Psoas muscle (tissue), 8 donors: ENCODE results near the gene GSX1. TPM values are rescaled to one million over a fixed set of nuclear protein-coding genes. Genes with fewer than 3 reads are reported as not detected.

Experiments
- ATAC-seq, 4 donors: fragments of 200-7000 bp; cut with Tn5 transposase; one replicate each; pipeline ENCODE4 v1.9.1; 2020; ENCODE audit warnings: moderate library complexity in 3 of 4, mild to moderate bottlenecking in 2 of 4
- DNase-seq, 2 donors: peaks; one replicate each; pipeline ENCODE4 v3.0.0-alpha.2; 2020
- H3K27ac ChIP-seq: fragments of 200-600 bp; one replicate; pipeline ENCODE4 v1.8.0; 2022
- H3K27me3 ChIP-seq, 3 donors: fragments of 200-600 bp in 1 of 3; one replicate each; pipeline versions ENCODE4 v1.6.1 to v1.8.0; 2013 to 2022; ENCODE audit warnings: low read length in 2 of 3, mild to moderate bottlenecking in 2 of 3, moderate library complexity in 1 of 3; ENCODE audit not compliant: insufficient read depth in 3 of 3
- H3K36me3 ChIP-seq, 2 donors: fragments of 200-600 bp in 1 of 2; one replicate each; pipeline versions ENCODE4 v1.6.1 to v1.8.0; 2013 to 2022; ENCODE audit warnings: low read depth in 1 of 2, mild to moderate bottlenecking in 1 of 2, moderate library complexity in 1 of 2; ENCODE audit not compliant: insufficient read depth in 1 of 2
- H3K4me1 ChIP-seq: fragments of 200-600 bp; one replicate; pipeline ENCODE4 v1.8.0; 2022
- H3K4me3 ChIP-seq: fragments of 200-600 bp; one replicate; pipeline ENCODE4 v1.8.0; 2022; ENCODE audit warnings: mild to moderate bottlenecking
- H3K9me3 ChIP-seq: fragments of 200-600 bp; one replicate; pipeline ENCODE4 v1.8.0; 2022
- CTCF ChIP-seq: fragments of 200-600 bp; IDR thresholded peaks from one replicate; pipeline ENCODE4 v1.8.0; 2022; ENCODE audit warnings: antibody characterized with exemption
- WGBS, 3 donors: extraction: QIAGEN DNeasy Blood & Tissue Kit; methylation state at CpG; one replicate each; pipeline versions ENCODE4 v1.1.6 to v1.1.7; 2013; 5-methylcytosine and 5-hydroxymethylcytosine counted together
- intact Hi-C, 2 donors: fragments of 100-400 bp; cut with DNase I; formaldehyde crosslinking; loops; one replicate each; pipeline versions ENCODE4 v1.11.0 to v1.14.2; 2022
- polyA plus RNA-seq, 3 donors: library from polyadenylated mRNA; stranded (reverse); fragments of 200-250 nt; gene quantifications; one replicate each; pipeline ENCODE4 v1.2.3, GENCODE V29; 2013
- total RNA-seq, 4 donors: library from RNA; stranded (reverse); fragmentation: NEBNext Ultra II Directional in 2 of 4; extraction: Animal tissue kit (Norgen Biotek cat#: 25700) in 2 of 4; gene quantifications; one replicate each; pipeline versions ENCODE4 v1.2.1 to v1.2.4, GENCODE V29; 2021 to 2023
- donor health status: healthy with polysubstance abuse.
- donor health status: DM: no; HTN: no; CAD: no; lungs with moderate emphysema.
- donor health status: Bipolar disorder and iron deficiency.
- donor health status: healthy.
- donor health status: DM: yes; HTN: yes; CAD: no.
- donor health status: DM: no; HTN: no; CAD: no.
- donor health status: DM: no; HTN: no; CAD: no.
- donor health status: DM: yes; HTN: yes; CAD: no.

The GSX1 gene
- total and polyA plus RNA-seq, 7 donors = not detected

DNA sequence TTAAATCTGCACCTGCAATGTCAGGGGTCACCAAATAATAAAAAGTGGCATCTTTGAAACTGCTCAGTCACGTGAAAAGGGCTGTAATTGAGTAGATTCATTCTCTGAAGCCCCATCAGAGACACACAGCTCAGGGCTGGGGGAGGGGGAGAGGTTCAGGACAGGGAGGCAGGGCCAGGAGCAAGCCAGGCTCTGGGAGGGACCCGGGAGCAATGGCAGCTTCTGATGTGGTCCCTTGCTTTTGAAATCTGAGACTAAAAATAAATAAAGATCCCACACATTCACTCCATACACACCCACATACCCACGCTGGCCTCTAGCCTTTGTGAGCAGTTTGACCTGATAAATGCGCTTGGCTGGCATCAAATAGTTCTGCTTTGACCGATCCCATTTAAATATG, 32.8 kb downstream of the GSX1 start:
- no peak for DNase-seq
- ATAC-seq = no peak
- Histone ChIP-seq H3K27me3 (peaks cover 3 to 55% (median 5%) of the 10 kb centered on the region in 3 donors), H3K27ac (no peak overlapping the region), H3K36me3 (no peaks in the 10 kb centered on the region), H3K4me3 (no peak overlapping the region), H3K9me3 (no peaks in the 10 kb centered on the region), H3K4me1 (peaks cover 4% of the 10 kb centered on the region)
- no peak for TF ChIP-seq CTCF
- WGBS, 3 donors = 21 to 27% (median 22%) methylated on average over 5 of the region's 5 CpGs
- intact Hi-C loops = loop anchor here (5.0 to 10.0 kb wide), 4 partner anchors 293 to 840 kb away; no protein-coding TSS in a partner anchor

- peak overlapping the region; percentile 23 for H3K4me3 ChIP-seq
- TF ChIP-seq CTCF = peak; percentile 93
- H3K4me1 ChIP-seq = peaks cover 5% of the 10 kb centered on the region
- 8 to 10% (median 9%) methylated on average over 28 to 30 of the region's 30 CpGs for WGBS, 3 donors
- H3K27ac ChIP-seq = no peak overlapping the region
- DNase-seq (peak; percentile 69 to 81), ATAC-seq (peak; percentile 86 to 96 (median 92))
- no peaks in the 10 kb centered on the region for H3K36me3 ChIP-seq
- H3K9me3 ChIP-seq = no peaks in the 10 kb centered on the region
- peaks cover 1 to 42% (median 5%) of the 10 kb centered on the region in 3 donors for H3K27me3 ChIP-seq
- intact Hi-C loops = loop anchor here (2.0 to 10.0 kb wide), 5 partner anchors 294 to 842 kb away; no protein-coding TSS in a partner anchor
Measured at GRCh38 chr13:27826379-27827353, 34.4 kb downstream of the GSX1 start.

- no peak overlapping the region for H3K4me3 ChIP-seq
- ATAC-seq (no peak), DNase-seq (no peak)
- WGBS, 3 donors = 67 to 73% (median 69%) methylated on average over 4 of the region's 4 CpGs
- H3K27ac ChIP-seq = no peak overlapping the region
- peaks cover 0 to 36% (median 5%) of the 10 kb centered on the region in 3 donors for H3K27me3 ChIP-seq
- TF ChIP-seq CTCF = no peak
- H3K36me3 ChIP-seq = no peaks in the 10 kb centered on the region
- H3K4me1 ChIP-seq = peaks cover 5% of the 10 kb centered on the region
- intact Hi-C loops = loop anchor here (2.0 to 10.0 kb wide), 5 partner anchors 295 to 843 kb away; no protein-coding TSS in a partner anchor
- H3K9me3 ChIP-seq = no peaks in the 10 kb centered on the region
Measured at GRCh38 chr13:27827646-27828045, 35.4 kb downstream of the GSX1 start.

- Histone ChIP-seq H3K4me1 (peaks cover 5% of the 10 kb centered on the region), H3K4me3 (peak overlapping the region; percentile 35), H3K27ac (no peak overlapping the region), H3K27me3 (peaks cover 0 to 22% (median 2%) of the 10 kb centered on the region in 3 donors), H3K36me3 (no peaks in the 10 kb centered on the region), H3K9me3 (no peaks in the 10 kb centered on the region)
- DNase-seq (peak; percentile 33 to 58), ATAC-seq (peak; percentile 75 to 84 (median 80))
- peak; percentile 87 for TF ChIP-seq CTCF
- intact Hi-C loops = loop anchor here (2.0 to 5.0 kb wide), 2 partner anchors 155 to 157 kb away; partner anchors contain the start of gene URAD (in 1 of the 2)
- WGBS, 3 donors = 3 to 4% (median 3%) methylated on average over 16 to 25 of the region's 25 CpGs
Measured at GRCh38 chr13:27830010-27830409, 37.7 kb downstream of the GSX1 start.
